Sigmoid colon (tissue), 7 donors: Measurements from ENCODE around the gene SMG9. TPM values are rescaled to one million over a fixed set of nuclear protein-coding genes. Genes with fewer than 3 reads are reported as not detected.
A peak's percentile ranks its signal among the peaks of the same experiment; 100 is the strongest.

ENCODE experiments used
- DNase-seq: peaks from one replicate; pipeline ENCODE4 v3.0.0-alpha.2; 2019
- H3K27ac ChIP-seq, 4 donors: fragments of 200-600 bp; sonication (generic); one replicate each; pipeline ENCODE4 v1.5.1; 2016 to 2019; ENCODE audit warnings: mild to moderate bottlenecking in 1 of 4
- H3K27me3 ChIP-seq, 3 donors: fragments of 200-600 bp; sonication (generic); one replicate each; pipeline ENCODE4 v1.5.1; 2019; ENCODE audit warnings: mild to moderate bottlenecking in 1 of 3
- H3K36me3 ChIP-seq, 4 donors: fragments of 200-600 bp; sonication (generic); one replicate each; pipeline ENCODE4 v1.5.1; 2016 to 2019
- H3K4me1 ChIP-seq, 4 donors: fragments of 200-600 bp; sonication (generic); one replicate each; pipeline ENCODE4 v1.5.1; 2017 to 2019
- H3K4me3 ChIP-seq, 4 donors: fragments of 200-600 bp; sonication (generic); one replicate each; pipeline ENCODE4 v1.5.1; 2017 to 2019; ENCODE audit warnings: mild to moderate bottlenecking in 2 of 4, moderate library complexity in 1 of 4
- H3K9me3 ChIP-seq, 4 donors: fragments of 200-600 bp in 3 of 4; sonication (generic) in 3 of 4; one replicate each; pipeline versions ENCODE4 v1.5.1 to v1.6.1; 2013 to 2019
- EP300 ChIP-seq, 4 donors: sonication (generic); formaldehyde crosslinking; IDR thresholded peaks; one replicate each; pipeline ENCODE4 v1.6.1; 2017; ENCODE audit warnings: antibody characterized with exemption in 4 of 4
- POLR2A ChIP-seq, 2 donors: fragments of 450-650 bp; IDR thresholded peaks; one replicate each; pipeline ENCODE4 v1.6.1; 2016; ENCODE audit warnings: antibody characterized with exemption in 2 of 2, mild to moderate bottlenecking in 2 of 2, moderate library complexity in 2 of 2
- POLR2AphosphoS5 ChIP-seq, 4 donors: sonication (generic); formaldehyde crosslinking; IDR thresholded peaks; one replicate each; pipeline ENCODE4 v1.6.1; 2017; ENCODE audit warnings: antibody characterized with exemption in 4 of 4
- WGBS, 2 donors: extraction: QIAGEN DNeasy Blood & Tissue Kit; methylation state at CpG; one replicate each; pipeline ENCODE4 v1.1.7; 2013; 5-methylcytosine and 5-hydroxymethylcytosine counted together
- intact Hi-C: fragments of 100-400 bp; cut with DNase I; formaldehyde crosslinking; loops from one replicate; pipeline ENCODE4 v1.15.1; 2023
- polyA plus RNA-seq, 3 donors: library from polyadenylated mRNA; stranded (reverse); fragments of 200-250 nt; gene quantifications; one replicate each; pipeline ENCODE4 v1.2.3, GENCODE V29; 2013
- total RNA-seq, 4 donors: library from RNA; depleted of rRNA; stranded (reverse); fragments of >200 nt; gene quantifications; one replicate each; pipeline ENCODE4 v1.1.0, GENCODE V29; 2016
- TF ChIP-seq, protein P1 (sequence below), 4 experiments: fragments of 450-650 bp in 3 of 4; fragments of 200-600 bp in 1 of 4; IDR thresholded peaks; one replicate each; pipeline ENCODE4 v1.5.1; 2016 to 2019; ENCODE audit warnings: antibody characterized with exemption in 4 of 4, mild to moderate bottlenecking in 3 of 4, moderate library complexity in 2 of 4
- donor health status: healthy with polysubstance abuse.
- donor health status: Bipolar disorder and iron deficiency.
- donor health status: healthy.

SMG9 gene
- total and polyA plus RNA-seq, 7 donors = 5.6 to 36.5 (median 12.5) TPM

DNA sequence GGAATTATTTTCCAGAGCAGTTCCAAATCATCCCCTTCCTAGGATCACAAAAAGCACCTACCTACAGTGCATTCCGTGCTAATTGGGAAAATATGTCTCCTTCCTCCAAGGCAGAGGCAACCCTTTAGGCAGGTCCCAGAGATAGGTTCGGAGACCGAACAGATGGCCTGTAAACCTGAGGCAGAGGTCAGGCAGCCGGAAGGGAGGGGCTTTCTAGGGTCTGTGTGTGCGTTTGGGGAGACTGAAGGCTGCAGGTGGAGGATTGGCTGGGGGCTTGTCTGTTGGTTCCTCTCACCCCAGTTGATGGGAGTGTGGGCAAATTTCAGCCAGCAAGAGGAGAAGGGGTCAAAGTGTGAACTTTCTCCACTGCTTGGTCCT is 19.0 kb upstream of the SMG9 start:
- H3K27ac ChIP-seq = peak overlapping the region in 1 of 4 donors; percentile 29
- peaks cover 6 to 34% (median 31%) of the 10 kb centered on the region in 3 donors for H3K27me3 ChIP-seq
- 66 to 80% methylated on average over 5 of the region's 5 CpGs for WGBS, 2 donors
- no peak overlapping the region for H3K4me3 ChIP-seq
- TF ChIP-seq, protein P1, sequence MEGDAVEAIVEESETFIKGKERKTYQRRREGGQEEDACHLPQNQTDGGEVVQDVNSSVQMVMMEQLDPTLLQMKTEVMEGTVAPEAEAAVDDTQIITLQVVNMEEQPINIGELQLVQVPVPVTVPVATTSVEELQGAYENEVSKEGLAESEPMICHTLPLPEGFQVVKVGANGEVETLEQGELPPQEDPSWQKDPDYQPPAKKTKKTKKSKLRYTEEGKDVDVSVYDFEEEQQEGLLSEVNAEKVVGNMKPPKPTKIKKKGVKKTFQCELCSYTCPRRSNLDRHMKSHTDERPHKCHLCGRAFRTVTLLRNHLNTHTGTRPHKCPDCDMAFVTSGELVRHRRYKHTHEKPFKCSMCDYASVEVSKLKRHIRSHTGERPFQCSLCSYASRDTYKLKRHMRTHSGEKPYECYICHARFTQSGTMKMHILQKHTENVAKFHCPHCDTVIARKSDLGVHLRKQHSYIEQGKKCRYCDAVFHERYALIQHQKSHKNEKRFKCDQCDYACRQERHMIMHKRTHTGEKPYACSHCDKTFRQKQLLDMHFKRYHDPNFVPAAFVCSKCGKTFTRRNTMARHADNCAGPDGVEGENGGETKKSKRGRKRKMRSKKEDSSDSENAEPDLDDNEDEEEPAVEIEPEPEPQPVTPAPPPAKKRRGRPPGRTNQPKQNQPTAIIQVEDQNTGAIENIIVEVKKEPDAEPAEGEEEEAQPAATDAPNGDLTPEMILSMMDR (IDR thresholded peaks at IDR 0.05) = no peak
- TF ChIP-seq EP300 (IDR thresholded peaks at IDR 0.05) (no peak), POLR2A (IDR thresholded peaks at IDR 0.05) (no peak), POLR2AphosphoS5 (IDR thresholded peaks at IDR 0.05) (no peak)
- no peak for DNase-seq
- no peaks in the 10 kb centered on the region for H3K9me3 ChIP-seq
- intact Hi-C loops = loop anchor here (1.0 kb wide), 1 partner anchor 28 kb away; no protein-coding TSS in a partner anchor
- no peaks in the 10 kb centered on the region for H3K36me3 ChIP-seq
- peaks cover 0 to 16% (median 13%) of the 10 kb centered on the region in 4 donors for H3K4me1 ChIP-seq

GRCh38 chr19:43769256-43769655 is 14.5 kb upstream of the SMG9 start:
- Histone ChIP-seq H3K36me3 (no peaks in the 10 kb centered on the region), H3K9me3 (no peaks in the 10 kb centered on the region), H3K4me3 (no peak overlapping the region), H3K27me3 (peaks cover 4 to 7% (median 7%) of the 10 kb centered on the region in 3 donors), H3K4me1 (peaks cover 0 to 8% (median 4%) of the 10 kb centered on the region in 4 donors), H3K27ac (no peak overlapping the region)
- intact Hi-C loops = no loop called here
- 54 to 89% methylated on average over 14 of the region's 14 CpGs for WGBS, 2 donors
- TF ChIP-seq, protein P1 (IDR thresholded peaks at IDR 0.05) = no peak
- no peak for TF ChIP-seq POLR2AphosphoS5 (IDR thresholded peaks at IDR 0.05)
- DNase-seq = no peak

GRCh38 chr19:43768273-43769050 is 13.7 kb upstream of the SMG9 start:
- DNase-seq = peak; percentile 69
- Histone ChIP-seq H3K27ac (no peak overlapping the region), H3K36me3 (no peaks in the 10 kb centered on the region), H3K4me1 (peaks cover 0 to 9% (median 0%) of the 10 kb centered on the region in 4 donors), H3K9me3 (no peaks in the 10 kb centered on the region), H3K4me3 (no peak overlapping the region), H3K27me3 (peaks cover 0 to 6% (median 0%) of the 10 kb centered on the region in 3 donors)
- TF ChIP-seq, protein P1 (IDR thresholded peaks at IDR 0.05) = no peak
- TF ChIP-seq POLR2A (IDR thresholded peaks at IDR 0.05) (no peak), POLR2AphosphoS5 (IDR thresholded peaks at IDR 0.05) (no peak), EP300 (IDR thresholded peaks at IDR 0.05) (no peak)
- intact Hi-C loops = no loop called here
- WGBS, 2 donors = 18 to 67% methylated on average over 15 of the region's 15 CpGs

DNA sequence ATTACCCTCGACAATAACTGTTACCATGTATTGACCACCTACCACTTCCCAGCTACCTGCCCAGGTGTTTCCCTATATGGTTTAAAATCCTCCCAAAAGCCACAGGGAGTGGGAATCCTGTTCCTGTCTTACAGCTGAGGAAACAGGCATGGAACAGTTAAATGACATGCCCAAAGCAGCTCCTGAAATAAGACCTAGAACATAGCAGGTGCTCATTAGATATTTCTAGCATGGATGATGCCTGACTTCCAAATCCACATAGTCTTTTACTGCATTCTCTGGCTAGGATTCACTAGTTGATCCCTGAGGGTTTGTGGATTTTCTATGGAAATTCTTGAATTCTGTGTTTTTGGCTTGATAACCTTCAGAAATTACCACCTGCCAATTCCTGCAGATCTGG is 13.1 kb upstream of the SMG9 start:
- no peak overlapping the region for H3K4me3 ChIP-seq
- no peaks in the 10 kb centered on the region for H3K36me3 ChIP-seq
- 26 to 53% methylated on average over 1 of the region's 1 CpG for WGBS, 2 donors
- H3K4me1 ChIP-seq = peaks cover 0 to 10% (median 0%) of the 10 kb centered on the region in 4 donors
- no peak for DNase-seq
- H3K27ac ChIP-seq = no peak overlapping the region
- H3K27me3 ChIP-seq = no peaks in the 10 kb centered on the region
- intact Hi-C loops = no loop called here
- TF ChIP-seq POLR2AphosphoS5 (IDR thresholded peaks at IDR 0.05) (no peak), POLR2A (IDR thresholded peaks at IDR 0.05) (no peak), EP300 (IDR thresholded peaks at IDR 0.05) (no peak)
- TF ChIP-seq, protein P1 (IDR thresholded peaks at IDR 0.05) = no peak
- H3K9me3 ChIP-seq = no peaks in the 10 kb centered on the region
